ENCODE results near the gene ZNF594.
A peak's percentile ranks its signal among the peaks of the same experiment; 100 is the strongest.
"Not testable (repeated sequence)": the region's sequence is repeated elsewhere in the genome, so short reads cannot be mapped to it uniquely, and the experiment has no call there.

The ZNF594 gene

GRCh38 chr17:5191541-5192417, at the start of gene ZNF594:
ZNF594 (minus strand) TSS chr17:5191868; CDS start chr17:5184256, 7,612 bp downstream.
- DNase-seq, result peak; percentile 73

- DNase-seq, result not testable (repeated sequence)
These were observed 48.1 kb upstream of the ZNF594 start for GRCh38 chr17:5239769-5240168.

GRCh38 chr17:5238333-5238732, 46.7 kb upstream of the ZNF594 start:
- DNase-seq, result no peak

GRCh38 chr17:5237541-5238016, 45.9 kb upstream of the ZNF594 start:
- DNase-seq, result no peak

GRCh38 chr17:5236938-5237540, 45.4 kb upstream of the ZNF594 start:
- DNase-seq, result no peak

- no peak for DNase-seq
These were observed 43.2 kb upstream of the ZNF594 start, which contains the start of gene SCIMP for GRCh38 chr17:5234645-5235576. SCIMP (minus strand) TSS chr17:5234860; CDS start chr17:5234755, 105 bp downstream.

- not testable (repeated sequence) for DNase-seq
These were observed 41.8 kb upstream of the ZNF594 start for GRCh38 chr17:5233492-5233891.

GRCh38 chr17:5226940-5227878, 35.5 kb upstream of the ZNF594 start:
- DNase-seq, result no peak

- no peak for DNase-seq
These were observed 34.2 kb upstream of the ZNF594 start for GRCh38 chr17:5225668-5226457.

- DNase-seq, result not testable (repeated sequence)
These were observed 30.2 kb upstream of the ZNF594 start for GRCh38 chr17:5221912-5222311.

- DNase-seq, result no peak
These were observed 28.4 kb upstream of the ZNF594 start for GRCh38 chr17:5220074-5220473.

- DNase-seq, result no peak
These were observed 27.9 kb upstream of the ZNF594 start for GRCh38 chr17:5219536-5219935.

- not testable (repeated sequence) for DNase-seq
These were observed 25.9 kb upstream of the ZNF594 start for GRCh38 chr17:5217562-5217961.

GRCh38 chr17:5211458-5211857, 19.8 kb upstream of the ZNF594 start:
- no peak for DNase-seq

GRCh38 chr17:5210614-5211252, 19.1 kb upstream of the ZNF594 start:
- no peak for DNase-seq

- DNase-seq, result no peak
These were observed 18.4 kb upstream of the ZNF594 start for GRCh38 chr17:5210091-5210490.

- DNase-seq, result no peak
These were observed 17.7 kb upstream of the ZNF594 start for GRCh38 chr17:5209396-5209795.

GRCh38 chr17:5203908-5204294, 12.2 kb upstream of the ZNF594 start:
- DNase-seq, result no peak

GRCh38 chr17:5203178-5203907, 11.7 kb upstream of the ZNF594 start:
- DNase-seq, result no peak

GRCh38 chr17:5201011-5201410, 9.3 kb upstream of the ZNF594 start:
- DNase-seq, result no peak

All from GOT3 (cell line).